GM19372 (cell line): ENCODE measurements around the gene VOPP1.
A peak's percentile ranks its signal among the peaks of the same experiment; 100 is the strongest.
"Not testable (repeated sequence)": the region's sequence is repeated elsewhere in the genome, so short reads cannot be mapped to it uniquely, and the experiment has no call there.

Experiments
- ATAC-seq: cut with Tn5 transposase; IDR thresholded peaks from one replicate; pipeline ENCODE4 v1.9.1; 2021; ENCODE audit warnings: mild to moderate bottlenecking, low read depth, moderate library complexity; ENCODE audit not compliant: unreplicated experiment

Gene VOPP1

GRCh38 chr7:55572378-55573233 is at the start of gene VOPP1:
Gene VOPP1, minus strand, starts transcription at chr7:55572502. Its CDS starts 178 bp downstream, at chr7:55572324.
- ATAC-seq: peak; percentile 46

GRCh38 chr7:55618913-55619312 is 46.6 kb upstream of the VOPP1 start:
- ATAC-seq: no peak

- not testable (repeated sequence) for ATAC-seq
Observed at GRCh38 chr7:55614365-55615064, 42.2 kb upstream of the VOPP1 start.

- not testable (repeated sequence) for ATAC-seq
Observed at GRCh38 chr7:55609726-55610125, 37.4 kb upstream of the VOPP1 start.

GRCh38 chr7:55605661-55606060 is 33.4 kb upstream of the VOPP1 start:
- ATAC-seq: not testable (repeated sequence)

- ATAC-seq: peak; percentile 65
Observed at GRCh38 chr7:55597944-55598499, 25.7 kb upstream of the VOPP1 start.

GRCh38 chr7:55597214-55597739 is 25.0 kb upstream of the VOPP1 start:
- not testable (repeated sequence) for ATAC-seq

- ATAC-seq: no peak
Observed at GRCh38 chr7:55595511-55595910, 23.2 kb upstream of the VOPP1 start.

- ATAC-seq: no peak
Observed at GRCh38 chr7:55594870-55595269, 22.6 kb upstream of the VOPP1 start.

- ATAC-seq: no peak
Observed at GRCh38 chr7:55594414-55594813, 22.1 kb upstream of the VOPP1 start.

GRCh38 chr7:55593515-55594318 is 21.4 kb upstream of the VOPP1 start:
- no peak for ATAC-seq

- no peak for ATAC-seq
Observed at GRCh38 chr7:55593172-55593514, 20.8 kb upstream of the VOPP1 start.

- no peak for ATAC-seq
Observed at GRCh38 chr7:55592492-55592891, 20.2 kb upstream of the VOPP1 start.

- ATAC-seq: no peak
Observed at GRCh38 chr7:55591282-55591931, 19.1 kb upstream of the VOPP1 start.

- ATAC-seq: no peak
Observed at GRCh38 chr7:55590517-55591281, 18.4 kb upstream of the VOPP1 start.

GRCh38 chr7:55589905-55590304 is 17.6 kb upstream of the VOPP1 start:
- no peak for ATAC-seq

GRCh38 chr7:55588976-55589604 is 16.8 kb upstream of the VOPP1 start:
- no peak for ATAC-seq

GRCh38 chr7:55588379-55588699 is 16.0 kb upstream of the VOPP1 start:
- ATAC-seq: no peak
